Measurements from ENCODE around the gene KCNK4.

KCNK4 gene

GRCh38 chr11:64252003-64252872 lies 38.9 kb upstream of the KCNK4 start:
- DNase-seq = no peak
- in situ Hi-C loops (cut with MboI; ENCODE audit: low pct_unique_long_range_greater_than_20kb, low sequenced_read_pairs) = no loop called here

DNA sequence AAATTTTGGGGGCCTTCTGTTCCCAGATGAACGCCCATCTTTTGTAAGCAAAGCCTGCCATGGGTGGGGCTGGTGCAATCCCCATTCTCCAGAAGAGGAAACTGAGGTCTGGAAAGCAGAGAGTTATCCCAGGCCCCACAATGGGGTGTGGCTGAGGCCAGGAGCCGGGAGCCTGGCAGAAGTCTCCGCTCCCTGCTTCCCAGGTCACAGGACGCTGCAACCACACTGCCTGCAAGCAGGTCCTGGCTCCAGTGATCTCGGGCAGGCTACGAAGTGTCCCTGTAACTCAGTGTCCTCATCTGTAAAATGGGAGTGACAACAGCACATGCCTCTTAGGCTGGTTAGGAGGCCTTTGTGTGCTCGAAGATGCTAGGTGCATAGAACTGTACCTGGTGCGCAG lies 38.1 kb upstream of the KCNK4 start:
- in situ Hi-C loops (cut with MboI; ENCODE audit: low pct_unique_long_range_greater_than_20kb, low sequenced_read_pairs) = no loop called here
- DNase-seq = no peak

GRCh38 chr11:64253481-64253880 lies 37.6 kb upstream of the KCNK4 start:
- in situ Hi-C loops (cut with MboI; ENCODE audit: low pct_unique_long_range_greater_than_20kb, low sequenced_read_pairs) = no loop called here

GRCh38 chr11:64254326-64254725 lies 36.8 kb upstream of the KCNK4 start:
- in situ Hi-C loops (cut with MboI; ENCODE audit: low pct_unique_long_range_greater_than_20kb, low sequenced_read_pairs) = no loop called here
- DNase-seq = no peak

More at GRCh38 chr11:64253481-64253880, 37.6 kb upstream of the KCNK4 start:
- DNase-seq = no peak

DNA sequence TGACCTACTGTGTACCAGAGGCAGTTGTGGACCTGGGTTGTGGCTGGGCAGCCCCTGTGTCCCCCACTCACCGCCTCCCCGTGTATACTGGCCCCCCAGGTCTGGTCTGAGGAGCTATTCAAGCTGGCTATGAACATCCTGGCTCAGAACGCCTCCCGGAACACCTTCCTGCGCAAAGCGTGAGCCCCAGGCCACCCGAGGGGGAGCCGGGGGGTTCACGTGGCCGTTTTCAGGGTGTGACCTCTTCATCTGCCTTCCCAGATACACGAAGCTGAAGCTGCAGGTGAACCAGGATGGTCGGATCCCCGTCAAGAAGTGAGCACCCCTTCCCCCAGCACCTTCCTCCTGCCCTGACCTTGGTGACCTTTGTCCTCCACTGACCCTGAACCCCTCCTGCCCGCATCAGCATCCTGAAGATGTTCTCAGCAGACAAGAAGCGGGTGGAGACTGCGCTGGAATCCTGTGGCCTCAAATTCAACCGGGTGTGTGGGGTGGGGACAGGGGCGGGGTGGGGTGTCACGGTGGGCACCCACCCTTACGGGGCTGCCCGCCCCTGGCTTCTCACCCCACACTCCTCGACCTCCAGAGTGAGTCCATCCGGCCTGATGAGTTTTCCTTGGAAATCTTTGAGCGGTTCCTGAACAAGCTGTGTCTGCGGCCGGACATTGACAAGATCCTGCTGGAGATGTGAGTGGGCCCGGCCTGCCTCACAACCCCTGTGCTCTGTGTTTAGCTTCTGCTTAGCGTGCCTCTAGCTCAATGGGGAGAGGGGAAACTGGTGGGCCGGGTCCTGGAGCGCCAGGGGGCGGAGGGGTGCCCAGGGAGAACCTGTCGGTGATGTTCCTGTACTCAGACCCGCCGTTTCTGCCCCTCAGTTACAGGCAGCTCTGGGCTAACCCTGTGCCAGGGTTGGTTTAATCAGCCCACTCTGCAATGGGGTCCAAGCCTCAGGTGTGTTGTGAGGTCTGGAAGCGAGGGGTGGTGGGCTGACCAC lies 35.7 kb upstream of the KCNK4 start:
- DNase-seq = no peak
- in situ Hi-C loops (cut with MboI; ENCODE audit: low pct_unique_long_range_greater_than_20kb, low sequenced_read_pairs) = no loop called here

GRCh38 chr11:64256300-64256699 lies 34.8 kb upstream of the KCNK4 start:
- no peak for DNase-seq
- in situ Hi-C loops (cut with MboI; ENCODE audit: low pct_unique_long_range_greater_than_20kb, low sequenced_read_pairs) = no loop called here

GRCh38 chr11:64258356-64258755 lies 32.7 kb upstream of the KCNK4 start:
- no peak for DNase-seq
- in situ Hi-C loops (cut with MboI; ENCODE audit: low pct_unique_long_range_greater_than_20kb, low sequenced_read_pairs) = no loop called here

DNA sequence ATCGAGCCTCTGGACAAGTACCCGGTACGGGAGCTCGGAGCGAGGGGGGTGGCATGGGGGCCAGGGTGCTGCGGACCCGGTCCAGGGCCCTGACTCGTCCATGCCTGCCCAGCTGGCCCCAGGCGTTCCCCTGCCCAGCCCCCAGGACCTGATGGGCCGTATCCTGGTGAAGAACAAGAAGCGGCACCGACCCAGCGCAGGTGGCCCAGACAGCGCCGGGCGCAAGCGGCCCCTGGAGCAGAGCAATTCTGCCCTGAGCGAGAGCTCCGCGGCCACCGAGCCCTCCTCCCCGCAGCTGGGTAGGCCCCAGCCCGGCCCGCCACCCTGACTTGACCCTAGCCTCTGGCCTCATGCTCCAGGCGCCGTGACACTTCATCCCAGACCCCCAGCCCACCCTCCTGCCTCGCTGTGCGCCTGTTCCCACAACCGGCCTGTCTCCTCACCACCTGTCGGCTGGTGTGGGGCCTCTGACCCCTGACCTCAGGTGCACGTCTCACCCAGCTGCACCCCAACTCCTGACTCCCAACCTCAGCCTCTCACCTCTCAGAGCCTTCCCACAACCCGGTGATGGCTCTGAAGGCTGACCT lies 32.1 kb upstream of the KCNK4 start:
- in situ Hi-C loops (cut with MboI; ENCODE audit: low pct_unique_long_range_greater_than_20kb, low sequenced_read_pairs) = no loop called here

DNA sequence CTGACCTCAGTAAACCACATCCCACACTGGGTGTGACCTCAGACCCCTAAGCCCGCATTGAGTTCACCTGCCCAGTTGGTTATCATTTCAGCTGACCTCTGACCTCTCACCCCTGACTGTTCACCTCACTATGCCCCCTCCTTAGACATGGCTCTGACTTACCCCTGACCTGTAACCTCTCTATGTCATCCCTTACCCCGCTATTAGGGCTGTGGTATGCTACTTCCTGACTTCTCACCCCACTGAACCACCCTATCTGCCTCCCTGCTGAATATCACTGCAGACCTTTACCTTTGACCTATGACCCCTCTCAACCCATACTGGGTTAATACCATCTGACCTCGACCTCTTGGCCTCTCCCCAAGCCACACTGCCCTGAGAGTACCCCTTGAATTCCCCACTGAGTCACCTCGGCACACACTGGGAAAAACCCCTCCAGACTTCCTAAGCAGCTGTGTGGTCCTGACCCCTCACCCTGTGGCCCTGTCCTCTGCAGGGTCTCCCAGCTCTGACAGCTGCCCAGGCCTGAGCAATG lies 31.5 kb upstream of the KCNK4 start:
- in situ Hi-C loops (cut with MboI; ENCODE audit: low pct_unique_long_range_greater_than_20kb, low sequenced_read_pairs) = no loop called here

More for the DNA sequence above, 32.1 kb upstream of the KCNK4 start:
- DNase-seq = no peak

GRCh38 chr11:64260147-64260708 lies 30.9 kb upstream of the KCNK4 start:
- DNase-seq = no peak
- in situ Hi-C loops (cut with MboI; ENCODE audit: low pct_unique_long_range_greater_than_20kb, low sequenced_read_pairs) = no loop called here

More for the DNA sequence above, 31.5 kb upstream of the KCNK4 start:
- no peak for DNase-seq

- in situ Hi-C loops (cut with MboI; ENCODE audit: low pct_unique_long_range_greater_than_20kb, low sequenced_read_pairs) = no loop called here
- DNase-seq = no peak
Measured at GRCh38 chr11:64261556-64262080, 29.5 kb upstream of the KCNK4 start.

- no peak for DNase-seq
- in situ Hi-C loops (cut with MboI; ENCODE audit: low pct_unique_long_range_greater_than_20kb, low sequenced_read_pairs) = no loop called here
Measured at GRCh38 chr11:64262271-64263002, 28.7 kb upstream of the KCNK4 start.

DNA sequence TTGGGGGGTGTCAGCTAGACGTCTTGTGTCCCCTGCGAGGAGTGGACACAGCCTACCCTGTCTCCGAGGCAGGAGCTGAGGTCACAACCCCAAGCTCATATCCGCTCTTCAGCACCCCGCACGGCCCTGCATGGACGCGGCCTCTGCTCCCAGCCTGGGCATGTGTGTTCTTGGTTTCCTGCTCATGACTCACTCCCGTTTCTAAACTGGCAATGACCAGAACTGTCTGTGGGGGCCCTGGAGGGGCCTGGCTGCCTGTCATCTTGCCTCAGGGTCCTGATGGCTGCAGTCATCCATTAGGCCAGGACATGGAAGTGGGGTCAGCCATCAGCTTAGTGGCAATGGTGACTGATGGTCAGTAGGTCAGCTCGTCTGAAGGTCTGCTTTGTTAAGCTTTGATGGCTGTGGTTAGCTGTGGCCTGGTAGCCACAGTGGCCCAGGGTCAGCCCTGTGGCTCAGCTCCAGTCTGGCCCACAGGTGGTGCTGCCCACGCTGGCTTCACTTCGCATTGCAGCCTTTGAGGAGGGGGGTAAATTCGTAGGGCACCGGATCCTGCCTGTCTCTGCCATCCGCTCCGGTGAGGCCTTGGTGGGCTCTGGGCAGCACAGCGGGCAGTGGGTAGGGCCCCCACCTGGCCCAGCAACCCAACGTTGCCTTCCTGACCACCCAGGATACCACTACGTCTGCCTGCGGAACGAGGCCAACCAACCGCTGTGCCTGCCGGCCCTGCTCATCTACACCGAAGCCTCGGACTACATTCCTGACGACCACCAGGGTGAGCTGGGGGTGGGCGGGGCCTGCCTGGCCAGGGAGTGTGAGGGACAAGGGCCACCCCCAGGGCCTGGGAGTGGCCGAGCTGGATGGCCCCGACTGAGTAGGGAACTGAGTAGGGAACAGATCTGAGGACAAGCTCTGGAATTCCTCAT lies 27.8 kb upstream of the KCNK4 start:
- DNase-seq = no peak
- in situ Hi-C loops (cut with MboI; ENCODE audit: low pct_unique_long_range_greater_than_20kb, low sequenced_read_pairs) = no loop called here

GRCh38 chr11:64263947-64264317 lies 27.2 kb upstream of the KCNK4 start:
- no peak for DNase-seq
- in situ Hi-C loops (cut with MboI; ENCODE audit: low pct_unique_long_range_greater_than_20kb, low sequenced_read_pairs) = no loop called here

DNA sequence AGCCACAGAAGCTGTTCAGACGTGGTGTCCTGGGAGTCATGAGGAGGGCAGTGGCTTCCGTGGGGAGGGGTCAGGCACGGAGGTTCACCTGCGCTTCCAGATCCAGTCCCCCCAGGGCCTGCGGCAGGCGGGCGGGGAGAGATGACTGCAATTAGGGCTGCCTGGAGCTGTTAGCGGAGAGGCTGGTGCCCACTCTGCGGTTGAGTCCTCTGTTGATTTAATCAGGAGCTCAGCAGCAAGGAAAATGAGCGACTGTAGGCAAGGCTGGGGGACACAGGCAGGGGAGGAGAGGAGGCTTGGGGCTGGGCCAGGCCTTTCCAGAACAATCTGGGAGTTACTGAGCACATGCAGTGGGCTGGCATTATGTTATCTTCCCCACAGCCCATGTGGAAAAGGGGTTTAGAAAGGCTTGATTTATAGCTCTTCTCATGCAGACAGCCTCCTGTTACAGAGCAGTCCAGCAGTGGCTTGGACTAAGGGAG lies 26.7 kb upstream of the KCNK4 start:
- no peak for DNase-seq
- in situ Hi-C loops (cut with MboI; ENCODE audit: low pct_unique_long_range_greater_than_20kb, low sequenced_read_pairs) = no loop called here

- in situ Hi-C loops (cut with MboI; ENCODE audit: low pct_unique_long_range_greater_than_20kb, low sequenced_read_pairs) = no loop called here
- DNase-seq = no peak
Measured at GRCh38 chr11:64265176-64266160, 25.6 kb upstream of the KCNK4 start.

Measured in KBM-7 (cell line).